ENCODE data around the gene CSAD.

Gene CSAD

DNA sequence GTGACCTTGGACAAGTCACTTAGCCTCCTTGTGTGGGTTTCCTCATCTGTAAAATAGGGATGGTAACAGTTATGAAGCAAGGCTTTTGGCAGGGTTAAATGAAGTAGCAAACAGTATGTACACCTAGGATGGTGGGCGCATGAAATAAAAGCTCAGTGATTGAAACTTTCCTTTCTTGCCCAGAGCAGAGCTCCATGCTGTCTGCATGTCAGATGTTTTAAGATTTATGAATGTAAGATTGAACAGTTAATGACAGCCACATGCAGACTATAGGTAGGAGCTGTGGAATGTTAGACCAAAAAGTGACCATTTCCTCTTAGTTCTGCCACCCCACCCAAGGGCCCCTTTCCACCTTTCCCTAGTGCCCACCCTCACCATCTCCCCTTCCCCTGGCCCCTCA, 14.2 kb upstream of the CSAD start:
- DNase-seq (ENCODE audit: extremely low spot score) = no peak
- POLR2A ChIA-PET = interaction anchor here (0.6 to 4.0 kb wide), 4 partner anchors 14 to 126 kb away, joined by 3 to 23 read pairs (median 4); partner anchors contain the start of genes CSAD, PFDN5 and ZNF740
- TF ChIP-seq, protein P1, sequence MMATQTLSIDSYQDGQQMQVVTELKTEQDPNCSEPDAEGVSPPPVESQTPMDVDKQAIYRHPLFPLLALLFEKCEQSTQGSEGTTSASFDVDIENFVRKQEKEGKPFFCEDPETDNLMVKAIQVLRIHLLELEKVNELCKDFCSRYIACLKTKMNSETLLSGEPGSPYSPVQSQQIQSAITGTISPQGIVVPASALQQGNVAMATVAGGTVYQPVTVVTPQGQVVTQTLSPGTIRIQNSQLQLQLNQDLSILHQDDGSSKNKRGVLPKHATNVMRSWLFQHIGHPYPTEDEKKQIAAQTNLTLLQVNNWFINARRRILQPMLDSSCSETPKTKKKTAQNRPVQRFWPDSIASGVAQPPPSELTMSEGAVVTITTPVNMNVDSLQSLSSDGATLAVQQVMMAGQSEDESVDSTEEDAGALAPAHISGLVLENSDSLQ (IDR thresholded peaks at IDR 0.05) = peak; percentile 66
- TF ChIP-seq ARNT (IDR thresholded peaks at IDR 0.05) = no peak
- CTCF ChIA-PET = interaction anchor here (0.6 to 0.8 kb wide), 2 partner anchors 11 to 39 kb away, joined by 3 to 6 read pairs; no protein-coding TSS in a partner anchor

DNA sequence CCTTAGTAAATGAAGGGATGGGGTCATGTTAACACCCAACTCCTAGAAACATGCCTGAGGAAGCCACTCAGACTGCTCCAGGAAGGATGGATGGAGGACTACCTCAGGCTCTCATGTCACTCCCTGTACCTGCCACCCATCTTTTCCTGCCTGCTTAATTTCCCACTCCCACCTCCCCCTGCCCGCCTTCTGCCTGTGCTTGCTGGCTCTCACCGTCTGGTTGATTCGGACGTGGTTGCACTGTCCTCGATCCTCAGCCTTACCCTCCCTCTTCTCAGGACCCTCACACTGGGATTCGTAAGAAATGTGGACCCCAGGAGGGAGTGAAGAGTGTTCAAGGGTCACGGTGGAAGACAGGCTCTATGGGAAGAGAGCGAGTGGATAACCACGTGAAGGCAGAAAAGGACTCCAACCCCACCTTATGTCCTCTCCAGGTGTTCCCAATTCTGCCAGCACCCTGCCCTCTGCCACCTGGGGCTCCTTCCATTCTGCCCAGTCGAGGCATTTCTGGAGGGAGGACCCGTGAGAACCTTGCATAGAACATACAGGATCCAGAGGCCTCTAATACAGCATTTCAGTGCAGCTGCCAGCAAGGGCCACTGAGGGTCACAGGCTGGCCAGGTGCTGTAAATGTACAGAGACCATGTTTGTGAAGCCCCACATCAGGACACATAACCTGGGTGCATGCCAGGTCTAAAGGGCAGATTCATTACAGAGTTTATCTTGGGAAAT, 13.4 kb upstream of the CSAD start:
- no peak for TF ChIP-seq SUZ12 (IDR thresholded peaks at IDR 0.05)
- no peak for TF ChIP-seq TARDBP (IDR thresholded peaks at IDR 0.05)
- TF ChIP-seq ARNT (IDR thresholded peaks at IDR 0.05) = no peak
- TF ChIP-seq HDGF (IDR thresholded peaks at IDR 0.05; ENCODE audit: borderline replicate concordance) = no peak
- no peak for TF ChIP-seq LEF1 (IDR thresholded peaks at IDR 0.05; ENCODE audit: borderline replicate concordance)
- no peak for TF ChIP-seq FOXK2 (IDR thresholded peaks at IDR 0.05)
- TF ChIP-seq L3MBTL2 (conservative IDR thresholded peaks at IDR 0.05) = no peak
- TF ChIP-seq ZNF384 (IDR thresholded peaks at IDR 0.05) = no peak
- no peak for TF ChIP-seq BHLHE40 (IDR thresholded peaks at IDR 0.05; ENCODE audit: borderline replicate concordance)
- TF ChIP-seq FOXA1 (IDR thresholded peaks at IDR 0.05) = no peak
- TF ChIP-seq CTBP1 (IDR thresholded peaks at IDR 0.05; ENCODE audit: borderline replicate concordance) = no peak
- TF ChIP-seq NFRKB (IDR thresholded peaks at IDR 0.05) = no peak
- DNase-seq (ENCODE audit: extremely low spot score) = no peak
- ChIA-PET CTCF (no interaction called here), POLR2A (interaction anchor here (1.2 to 4.0 kb wide), 2 partner anchors 13 to 127 kb away, joined by 3 to 23 read pairs; partner anchors contain the start of genes CSAD and ZNF740)

DNA sequence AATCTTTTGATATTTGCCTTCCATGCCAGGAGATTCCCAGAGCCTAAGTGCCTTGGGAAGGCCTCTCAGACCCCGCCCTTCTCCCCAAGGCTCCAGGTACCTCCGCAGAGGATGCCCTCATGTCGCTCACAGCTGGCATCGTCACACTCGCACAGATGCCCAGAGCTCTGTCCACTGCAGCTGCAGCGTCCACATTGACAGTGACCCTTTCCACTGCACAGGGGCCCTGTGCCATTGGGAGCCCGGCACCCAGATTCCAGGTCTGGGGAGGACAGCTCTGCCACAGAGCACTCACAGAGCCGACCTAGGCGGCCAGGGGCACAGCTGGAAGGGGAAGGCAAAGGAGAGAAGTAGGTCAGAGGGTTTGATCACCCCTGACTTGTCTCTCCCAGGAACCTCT, 12.3 kb upstream of the CSAD start:
- ChIA-PET CTCF (interaction anchor here (0.5 kb wide), 1 partner anchor 155 kb away, joined by 3 read pairs; no protein-coding TSS in a partner anchor), POLR2A (interaction anchor here (4.0 kb wide), 1 partner anchor 12 kb away, joined by 23 read pairs; the partner anchor contains the start of genes CSAD and ZNF740)
- DNase-seq (ENCODE audit: extremely low spot score) = no peak
- TF ChIP-seq ELF4 (IDR thresholded peaks at IDR 0.05) = no peak
- TF ChIP-seq FOXA1 (IDR thresholded peaks at IDR 0.05) = no peak
- TF ChIP-seq TARDBP (IDR thresholded peaks at IDR 0.05) = no peak
- TF ChIP-seq ZNF384 (IDR thresholded peaks at IDR 0.05) = no peak
- no peak for TF ChIP-seq HDGF (IDR thresholded peaks at IDR 0.05; ENCODE audit: borderline replicate concordance)
- no peak for TF ChIP-seq CTBP1 (IDR thresholded peaks at IDR 0.05; ENCODE audit: borderline replicate concordance)
- no peak for TF ChIP-seq BHLHE40 (IDR thresholded peaks at IDR 0.05; ENCODE audit: borderline replicate concordance)
- TF ChIP-seq ARNT (IDR thresholded peaks at IDR 0.05) = no peak
- TF ChIP-seq, protein P1 (IDR thresholded peaks at IDR 0.05) = no peak
- no peak for TF ChIP-seq SUZ12 (IDR thresholded peaks at IDR 0.05)
- TF ChIP-seq SP1 (IDR thresholded peaks at IDR 0.05) = no peak
- TF ChIP-seq FOXM1 (IDR thresholded peaks at IDR 0.05; ENCODE audit: borderline replicate concordance) = no peak
- no peak for TF ChIP-seq NFRKB (IDR thresholded peaks at IDR 0.05)
- no peak for TF ChIP-seq FOXK2 (IDR thresholded peaks at IDR 0.05)
- no peak for TF ChIP-seq L3MBTL2 (conservative IDR thresholded peaks at IDR 0.05)
- no peak for TF ChIP-seq LEF1 (IDR thresholded peaks at IDR 0.05; ENCODE audit: borderline replicate concordance)

DNA sequence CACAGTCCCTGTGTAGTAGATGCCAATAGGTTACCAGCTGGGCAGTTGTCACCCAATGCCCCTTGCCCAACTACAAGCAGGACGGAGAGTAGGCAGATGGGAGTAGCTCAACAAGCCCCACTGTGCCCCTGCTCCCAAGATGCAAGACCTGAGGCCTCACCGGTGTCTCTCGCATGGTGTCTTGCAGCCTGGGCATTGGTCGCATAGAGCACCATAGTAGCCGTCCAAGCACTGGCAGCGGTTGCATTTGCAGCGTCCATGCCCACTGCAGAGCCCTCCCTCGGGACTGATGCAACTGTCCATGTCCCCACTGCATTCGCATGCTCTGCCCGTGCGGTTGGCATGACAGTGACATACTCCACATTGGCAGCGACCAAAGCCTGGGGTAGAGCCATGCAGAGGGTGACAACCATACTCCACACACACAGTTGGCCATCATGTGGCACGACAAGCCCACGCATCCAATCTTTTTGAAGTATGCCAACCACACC, 11.9 kb upstream of the CSAD start:
- DNase-seq (ENCODE audit: extremely low spot score) = no peak
- TF ChIP-seq SUZ12 (IDR thresholded peaks at IDR 0.05) = no peak
- TF ChIP-seq CTBP1 (IDR thresholded peaks at IDR 0.05; ENCODE audit: borderline replicate concordance) = no peak
- no peak for TF ChIP-seq FOXA1 (IDR thresholded peaks at IDR 0.05)
- TF ChIP-seq FOXK2 (IDR thresholded peaks at IDR 0.05) = no peak
- no peak for TF ChIP-seq ELF4 (IDR thresholded peaks at IDR 0.05)
- CTCF ChIA-PET = interaction anchor here (0.5 to 0.6 kb wide), 2 partner anchors 56 to 155 kb away, joined by 3 to 4 read pairs; no protein-coding TSS in a partner anchor
- POLR2A ChIA-PET = interaction anchor here (0.6 to 4.0 kb wide), 2 partner anchors 12 to 74 kb away, joined by 3 to 23 read pairs; partner anchors contain the start of genes CSAD and ZNF740

DNA sequence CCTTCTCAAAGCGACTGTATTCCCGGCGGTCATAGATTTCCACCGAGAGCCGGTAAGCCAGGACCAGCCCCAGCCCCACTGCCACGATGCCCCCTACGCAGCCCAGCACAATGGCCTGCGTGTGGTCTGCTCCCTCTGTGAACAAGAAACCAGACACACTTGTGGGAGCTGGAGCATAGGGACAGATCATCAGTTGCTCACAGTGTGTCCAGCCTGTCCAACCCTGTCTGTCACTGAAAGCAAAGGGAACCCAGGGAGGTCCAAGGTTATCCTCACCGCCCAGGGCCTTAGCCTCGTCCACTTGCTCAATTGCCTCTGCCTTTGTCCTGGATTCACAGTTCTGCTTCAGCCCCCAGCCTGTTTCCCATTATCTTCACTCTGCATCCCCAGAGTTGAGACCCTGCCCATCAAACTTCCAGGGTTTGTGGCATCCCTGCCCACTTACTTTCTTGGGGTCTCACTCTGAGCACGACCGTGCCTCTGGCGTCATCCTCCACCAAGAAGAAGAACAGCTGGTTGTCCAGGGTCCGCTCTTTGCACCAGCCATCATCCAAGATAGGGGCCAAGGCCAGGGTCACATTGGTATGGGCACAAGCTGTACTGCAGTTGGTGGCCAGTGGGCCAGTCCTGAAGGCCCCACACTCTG, 11.3 kb upstream of the CSAD start:
- POLR2A ChIA-PET = interaction anchor here (0.6 to 4.0 kb wide), 2 partner anchors 11 to 74 kb away, joined by 3 to 23 read pairs; partner anchors contain the start of genes CSAD and ZNF740
- no peak for DNase-seq (ENCODE audit: extremely low spot score)
- CTCF ChIA-PET = interaction anchor here (0.5 to 0.6 kb wide), 3 partner anchors 50 to 154 kb away, joined by 3 to 4 read pairs (median 4); no protein-coding TSS in a partner anchor
- TF ChIP-seq NFRKB (IDR thresholded peaks at IDR 0.05) = no peak
- no peak for TF ChIP-seq L3MBTL2 (conservative IDR thresholded peaks at IDR 0.05)

DNA sequence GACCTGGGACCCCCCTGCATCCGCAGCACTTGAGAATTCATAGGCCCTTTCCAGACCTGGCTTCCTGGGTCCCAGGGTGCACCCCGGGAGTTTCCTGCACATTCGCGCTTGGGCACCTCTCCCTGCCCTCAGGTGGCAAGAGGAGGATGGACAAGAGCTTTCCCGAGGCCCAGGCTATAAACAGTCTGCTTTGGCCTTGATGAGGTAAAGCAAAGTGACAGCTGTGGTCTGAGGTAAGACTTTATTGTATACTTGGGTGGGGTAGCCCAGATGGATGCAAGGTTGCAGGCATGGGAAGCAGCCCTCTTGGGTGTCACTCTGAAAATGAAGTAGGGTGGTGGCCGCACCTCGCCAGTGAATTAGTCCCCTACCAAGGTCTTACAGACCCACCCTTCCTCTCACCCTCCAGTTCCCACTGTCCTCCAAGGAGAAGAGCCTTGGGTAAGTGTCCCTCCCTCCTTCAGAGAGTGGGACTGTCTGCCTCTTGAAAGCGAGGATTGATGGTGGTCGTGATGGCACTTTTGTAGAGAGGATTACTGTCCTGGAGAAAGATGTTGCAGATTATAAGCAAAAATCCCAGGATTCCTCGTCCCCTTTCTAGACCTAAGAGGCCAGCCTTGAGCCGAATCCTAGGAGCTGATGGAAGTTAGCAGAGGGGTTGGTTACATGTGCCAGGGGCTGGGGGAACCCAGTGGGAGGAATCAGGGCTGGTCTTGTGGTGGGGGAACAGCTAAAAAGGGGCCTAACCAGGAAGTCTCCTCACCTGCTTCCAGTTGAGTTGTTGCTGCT, 10.6 kb upstream of the CSAD start:
- TF ChIP-seq NFRKB (IDR thresholded peaks at IDR 0.05) (no peak), ZNF384 (IDR thresholded peaks at IDR 0.05) (no peak), TARDBP (IDR thresholded peaks at IDR 0.05) (no peak), BHLHE40 (IDR thresholded peaks at IDR 0.05; ENCODE audit: borderline replicate concordance) (no peak), SP1 (IDR thresholded peaks at IDR 0.05) (no peak), ELF4 (IDR thresholded peaks at IDR 0.05) (no peak), SUZ12 (IDR thresholded peaks at IDR 0.05) (no peak), LEF1 (IDR thresholded peaks at IDR 0.05; ENCODE audit: borderline replicate concordance) (no peak), FOXK2 (IDR thresholded peaks at IDR 0.05) (no peak), HDGF (IDR thresholded peaks at IDR 0.05; ENCODE audit: borderline replicate concordance) (no peak), CTBP1 (IDR thresholded peaks at IDR 0.05; ENCODE audit: borderline replicate concordance) (no peak)
- TF ChIP-seq, protein P1 (IDR thresholded peaks at IDR 0.05) = no peak
- POLR2A ChIA-PET = no interaction called here
- no peak for DNase-seq (ENCODE audit: extremely low spot score)
- CTCF ChIA-PET = interaction anchor here (0.7 kb wide), 1 partner anchor 44 kb away, joined by 6 read pairs; no protein-coding TSS in a partner anchor

All from HEK293T (cell line).